Effector memory CD4-positive, alpha-beta T cell (primary cell): ENCODE data around the gene WDR4.
"Not testable (repeated sequence)": the region's sequence is repeated elsewhere in the genome, so short reads cannot be mapped to it uniquely, and the experiment has no call there.

Experiments
- DNase-seq, 3 donors: peaks; one replicate each; pipeline ENCODE4 v3.0.0-alpha.2; 2020
- H3K27ac ChIP-seq: 2 replicates; pipeline ENCODE4 v1.7.0; 2013; ENCODE audit warnings: mild to moderate bottlenecking, low read length, moderate library complexity; ENCODE audit not compliant: insufficient read depth, poor library complexity, severe bottlenecking
- H3K27me3 ChIP-seq: replicated peaks from 2 replicates; pipeline ENCODE4 v1.7.0; 2013; ENCODE audit warnings: mild to moderate bottlenecking, low read length; ENCODE audit not compliant: insufficient read depth, control insufficient read depth, poor library complexity, severe bottlenecking
- H3K36me3 ChIP-seq: 2 replicates; pipeline ENCODE4 v1.7.0; 2013; ENCODE audit warnings: mild to moderate bottlenecking, low read length, moderate library complexity; ENCODE audit not compliant: control insufficient read depth, insufficient read depth
- H3K4me1 ChIP-seq: 2 replicates; pipeline ENCODE4 v1.7.0; 2013; ENCODE audit warnings: low read length, mild to moderate bottlenecking; ENCODE audit not compliant: control insufficient read depth, insufficient read depth, poor library complexity, severe bottlenecking
- H3K4me3 ChIP-seq: 2 replicates; pipeline ENCODE4 v1.7.0; 2013; ENCODE audit warnings: low read length, low read depth, mild to moderate bottlenecking; ENCODE audit not compliant: insufficient read depth, poor library complexity, severe bottlenecking
- H3K9me3 ChIP-seq: 2 replicates; pipeline ENCODE4 v1.7.0; 2013; ENCODE audit warnings: mild to moderate bottlenecking, low read length, moderate library complexity; ENCODE audit not compliant: control insufficient read depth

The WDR4 gene

GRCh38 chr21:42848144-42848931 is 31.0 kb downstream of the WDR4 start:
- not testable (repeated sequence) for H3K4me1 ChIP-seq, H3K27ac ChIP-seq, H3K9me3 ChIP-seq, H3K4me3 ChIP-seq, H3K27me3 ChIP-seq, DNase-seq
- peaks cover 62% of the 10 kb centered on the region for H3K36me3 ChIP-seq

GRCh38 chr21:42847726-42848125 is 31.6 kb downstream of the WDR4 start:
- no peaks in the 10 kb centered on the region for H3K27me3 ChIP-seq
- no peak overlapping the region for H3K27ac ChIP-seq
- no peaks in the 10 kb centered on the region for H3K9me3 ChIP-seq
- no peak for DNase-seq
- H3K4me1 ChIP-seq: no peaks in the 10 kb centered on the region
- peaks cover 59% of the 10 kb centered on the region for H3K36me3 ChIP-seq
- no peak overlapping the region for H3K4me3 ChIP-seq

GRCh38 chr21:42847051-42847707 is 32.2 kb downstream of the WDR4 start:
- Histone ChIP-seq H3K9me3 (no peaks in the 10 kb centered on the region), H3K4me3 (no peak overlapping the region), H3K4me1 (no peaks in the 10 kb centered on the region), H3K27me3 (no peaks in the 10 kb centered on the region), H3K36me3 (peaks cover 58% of the 10 kb centered on the region), H3K27ac (no peak overlapping the region)
- no peak for DNase-seq

- Histone ChIP-seq H3K27me3 (no peaks in the 10 kb centered on the region), H3K9me3 (no peaks in the 10 kb centered on the region), H3K27ac (no peak overlapping the region), H3K36me3 (peaks cover 56% of the 10 kb centered on the region), H3K4me3 (no peak overlapping the region), H3K4me1 (no peaks in the 10 kb centered on the region)
- DNase-seq: no peak
These were observed 33.1 kb downstream of the WDR4 start for GRCh38 chr21:42846221-42846620.

- DNase-seq: no peak
- H3K27ac ChIP-seq: no peak overlapping the region
- H3K27me3 ChIP-seq: no peaks in the 10 kb centered on the region
- no peak overlapping the region for H3K4me3 ChIP-seq
- no peaks in the 10 kb centered on the region for H3K9me3 ChIP-seq
- H3K4me1 ChIP-seq: no peaks in the 10 kb centered on the region
- peaks cover 57% of the 10 kb centered on the region for H3K36me3 ChIP-seq
These were observed 33.9 kb downstream of the WDR4 start for GRCh38 chr21:42845296-42845965.

GRCh38 chr21:42844411-42845113 is 34.8 kb downstream of the WDR4 start:
- no peaks in the 10 kb centered on the region for H3K4me1 ChIP-seq
- peaks cover 53% of the 10 kb centered on the region for H3K36me3 ChIP-seq
- H3K27ac ChIP-seq: no peak overlapping the region
- DNase-seq: no peak
- no peaks in the 10 kb centered on the region for H3K27me3 ChIP-seq
- H3K4me3 ChIP-seq: no peak overlapping the region
- H3K9me3 ChIP-seq: no peaks in the 10 kb centered on the region

- H3K36me3 ChIP-seq: peaks cover 51% of the 10 kb centered on the region
- no peaks in the 10 kb centered on the region for H3K9me3 ChIP-seq
These were observed 36.3 kb downstream of the WDR4 start for GRCh38 chr21:42843056-42843455.

GRCh38 chr21:42841916-42842655 is 37.3 kb downstream of the WDR4 start:
- not testable (repeated sequence) for H3K9me3 ChIP-seq, DNase-seq, H3K27me3 ChIP-seq, H3K4me3 ChIP-seq, H3K27ac ChIP-seq, H3K4me1 ChIP-seq
- H3K36me3 ChIP-seq: peaks cover 48% of the 10 kb centered on the region

More at GRCh38 chr21:42843056-42843455, 36.3 kb downstream of the WDR4 start:
- Histone ChIP-seq H3K4me1 (no peaks in the 10 kb centered on the region), H3K27me3 (no peaks in the 10 kb centered on the region), H3K4me3 (no peak overlapping the region), H3K27ac (no peak overlapping the region)
- DNase-seq: no peak

GRCh38 chr21:42841156-42841915 is 38.0 kb downstream of the WDR4 start:
- H3K4me1 ChIP-seq: no peaks in the 10 kb centered on the region
- H3K9me3 ChIP-seq: no peaks in the 10 kb centered on the region
- H3K27me3 ChIP-seq: no peaks in the 10 kb centered on the region
- H3K4me3 ChIP-seq: no peak overlapping the region
- peaks cover 47% of the 10 kb centered on the region for H3K36me3 ChIP-seq
- H3K27ac ChIP-seq: no peak overlapping the region
- DNase-seq: no peak
